SH-SY5Y (cell line): ENCODE data around the gene TSPEAR.

Experiments
- GATA2 ChIP-seq: IDR thresholded peaks from 2 replicates; pipeline ENCODE4 v1.6.1; 2011; ENCODE audit warnings: mild to moderate bottlenecking, low read depth, low read length
- GATA3 ChIP-seq: IDR thresholded peaks from 2 replicates; pipeline ENCODE4 v1.6.1; 2011; ENCODE audit warnings: low read depth, mild to moderate bottlenecking, low read length, moderate library complexity

DNA sequence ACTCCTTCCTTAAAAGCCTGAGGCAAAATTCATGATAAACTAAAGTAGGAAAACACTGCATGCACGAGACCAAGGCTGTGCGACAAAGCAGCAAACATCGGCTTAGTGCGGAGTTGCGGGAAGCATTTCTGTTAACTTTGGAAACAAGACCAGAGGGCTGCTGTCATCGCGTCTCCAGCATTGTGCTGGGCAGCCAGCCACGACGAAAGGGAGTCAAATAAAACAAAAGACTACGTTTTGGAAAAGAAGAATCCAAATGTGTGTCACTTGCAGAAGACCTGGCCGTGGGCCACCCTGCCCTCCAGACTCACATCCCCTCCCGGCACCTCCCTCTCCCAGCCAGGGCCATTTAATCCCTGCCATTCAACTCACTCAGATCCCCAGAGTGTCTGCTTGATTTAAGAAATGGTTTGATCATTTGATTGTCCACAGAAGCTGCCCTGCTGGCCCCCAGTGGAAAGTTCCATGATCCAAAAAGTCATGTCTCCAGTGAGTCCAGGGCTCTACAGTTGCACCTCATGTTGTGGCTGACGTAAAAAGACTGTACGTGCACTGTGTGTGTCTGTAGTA, 67.5 kb downstream of the TSPEAR start:
- TF ChIP-seq GATA2, result no peak
- TF ChIP-seq GATA3, result no peak
